Activated CD8-positive, alpha-beta memory T cell treated with anti-CD3 and anti-CD28 coated beads for 36 hours (primary cell): ENCODE results near the gene AGBL4. TPM values are rescaled to one million over a fixed set of nuclear protein-coding genes. Genes with fewer than 3 reads are reported as not detected.
"Not testable (repeated sequence)": the region's sequence is repeated elsewhere in the genome, so short reads cannot be mapped to it uniquely, and the experiment has no call there.

Experiments used
- CTCF ChIA-PET: fragments of 350-600 bp; sonication (Branson Sonifier 250); formaldehyde crosslinking; loops from one replicate; lab custom pipeline; 2021; ENCODE audit warnings: antibody characterized with exemption; lab: Charles Lee
- POLR2A ChIA-PET: fragments of 350-600 bp; sonication (Branson Sonifier 250); formaldehyde crosslinking; loops from one replicate; lab custom pipeline; 2021; ENCODE audit warnings: antibody characterized with exemption; lab: Charles Lee
- total RNA-seq, 2 experiments: library from RNA; stranded (reverse); gene quantifications; one replicate each; pipeline ENCODE4 v1.2.3, GENCODE V29; 2021

The AGBL4 gene
- total RNA-seq, result not detected

DNA sequence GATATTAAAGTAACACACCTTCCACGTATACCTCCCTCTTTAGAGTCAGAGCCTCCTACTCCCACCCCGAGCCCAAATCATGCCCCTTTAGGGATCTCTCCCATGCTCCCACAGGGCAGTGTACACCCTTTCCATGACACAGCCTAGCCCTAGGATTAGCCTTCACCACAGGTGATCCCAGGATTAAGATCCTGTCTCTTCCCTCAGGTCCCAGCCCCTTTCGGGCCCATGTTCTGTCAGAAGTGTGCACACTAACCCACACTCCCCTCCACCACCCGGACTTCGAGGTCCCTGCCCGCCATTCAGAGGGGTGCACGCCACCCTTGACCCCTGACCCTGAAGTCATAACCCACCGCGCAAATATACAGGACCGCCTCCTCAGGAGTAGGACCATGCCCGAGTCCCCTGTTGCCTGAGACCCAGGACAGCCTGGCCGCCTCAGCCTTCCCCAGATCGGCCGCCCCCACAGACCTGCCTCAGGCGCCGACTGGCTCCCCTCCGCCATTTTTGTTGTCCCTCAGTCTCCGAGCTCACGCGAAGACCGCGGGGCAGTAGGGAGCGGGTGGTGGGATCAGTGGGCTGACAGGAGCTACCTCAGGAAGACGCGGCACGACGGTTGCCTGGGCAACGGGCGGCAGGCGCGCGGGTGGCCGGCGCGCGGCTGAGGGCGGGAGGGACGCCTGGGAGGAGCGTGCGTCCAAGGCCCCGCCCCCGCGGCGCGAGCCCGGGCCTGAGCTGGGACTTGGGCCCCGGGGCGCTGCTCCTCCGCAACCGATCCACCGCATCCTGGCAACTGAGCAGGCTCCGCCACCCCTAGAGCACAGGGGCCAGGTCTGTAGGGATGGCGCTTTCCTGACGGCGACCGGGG, at the start of gene AGBL4:
Gene AGBL4, minus strand, starts transcription at position 663 of the 868 bp plus-strand sequence.
- POLR2A ChIA-PET, result no interaction called here
- CTCF ChIA-PET, result interaction anchor here (1.3 kb wide), 1 partner anchor 9 kb away, joined by 3 read pairs; no protein-coding TSS in a partner anchor

GRCh38 chr1:50066806-50067205, 43.1 kb upstream of the AGBL4 start:
- ChIA-PET POLR2A (no interaction called here), CTCF (no interaction called here)

DNA sequence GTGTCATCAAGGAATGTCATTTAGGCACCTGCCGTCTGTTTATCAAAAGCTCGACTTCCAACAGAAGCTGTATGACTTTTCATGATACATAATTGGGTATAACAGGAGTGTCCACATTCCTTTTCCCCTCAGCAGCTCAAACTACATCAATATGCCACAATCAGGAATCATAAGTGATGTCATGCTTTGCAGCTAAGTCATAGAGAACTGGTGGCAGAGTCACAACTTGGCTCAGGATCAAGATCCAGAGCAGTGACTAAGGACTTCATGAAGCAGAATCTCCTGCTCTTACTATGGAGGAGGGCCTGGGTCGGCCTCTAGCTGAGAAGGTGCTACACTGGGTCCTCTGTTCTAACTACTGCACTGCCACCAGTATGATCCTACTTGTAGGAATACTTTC, 36.5 kb upstream of the AGBL4 start:
- CTCF ChIA-PET, result no interaction called here

GRCh38 chr1:50048791-50049190, 25.0 kb upstream of the AGBL4 start:
- ChIA-PET CTCF (no interaction called here), POLR2A (no interaction called here)

More for the DNA sequence above, 36.5 kb upstream of the AGBL4 start:
- POLR2A ChIA-PET, result no interaction called here

- CTCF ChIA-PET, result no interaction called here
Measured at GRCh38 chr1:50047916-50048694, 24.4 kb upstream of the AGBL4 start.

GRCh38 chr1:50038237-50038809, 14.6 kb upstream of the AGBL4 start:
- POLR2A ChIA-PET, result no interaction called here

More at GRCh38 chr1:50047916-50048694, 24.4 kb upstream of the AGBL4 start:
- POLR2A ChIA-PET, result no interaction called here

DNA sequence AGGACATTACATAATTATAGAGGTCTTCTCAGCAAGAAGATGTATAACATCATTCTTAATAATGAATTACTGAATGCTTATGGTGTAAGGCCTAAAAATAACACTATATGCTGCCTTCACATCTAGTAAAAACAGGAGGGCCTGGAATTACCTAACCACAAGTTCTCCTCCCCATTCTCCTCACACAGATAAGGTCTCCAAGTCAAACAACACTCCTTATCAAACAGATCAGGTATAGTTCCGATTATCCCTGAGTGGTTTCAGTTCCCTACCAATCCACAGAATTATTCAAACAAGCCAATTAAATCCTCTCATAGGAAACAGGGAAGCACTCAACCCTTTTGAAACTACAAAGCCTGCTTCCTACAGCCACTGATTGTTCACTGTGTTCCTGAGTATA, 4.0 kb upstream of the AGBL4 start:
- ChIA-PET CTCF (no interaction called here), POLR2A (no interaction called here)

More at GRCh38 chr1:50038237-50038809, 14.6 kb upstream of the AGBL4 start:
- CTCF ChIA-PET, result no interaction called here

DNA sequence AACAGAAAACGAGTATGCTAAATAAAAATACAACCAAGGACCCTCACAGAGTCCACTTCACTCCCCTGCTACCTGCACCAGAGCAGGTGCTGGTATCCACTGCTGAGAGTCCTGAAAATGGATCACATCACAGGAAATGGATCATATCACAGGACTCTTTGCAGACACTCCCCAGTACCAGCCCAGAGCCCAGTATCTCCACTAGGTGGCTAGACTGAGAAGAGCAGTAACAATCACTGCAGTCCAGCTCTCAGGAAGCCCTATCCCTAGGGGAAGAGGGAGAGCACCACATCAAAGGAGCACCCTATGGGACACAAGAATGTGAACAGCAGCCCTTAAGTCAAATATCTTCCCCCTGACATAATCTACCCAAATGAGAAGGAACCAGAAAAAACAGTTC, 28.0 kb downstream of the AGBL4 start:
- POLR2A ChIA-PET, result no interaction called here

DNA sequence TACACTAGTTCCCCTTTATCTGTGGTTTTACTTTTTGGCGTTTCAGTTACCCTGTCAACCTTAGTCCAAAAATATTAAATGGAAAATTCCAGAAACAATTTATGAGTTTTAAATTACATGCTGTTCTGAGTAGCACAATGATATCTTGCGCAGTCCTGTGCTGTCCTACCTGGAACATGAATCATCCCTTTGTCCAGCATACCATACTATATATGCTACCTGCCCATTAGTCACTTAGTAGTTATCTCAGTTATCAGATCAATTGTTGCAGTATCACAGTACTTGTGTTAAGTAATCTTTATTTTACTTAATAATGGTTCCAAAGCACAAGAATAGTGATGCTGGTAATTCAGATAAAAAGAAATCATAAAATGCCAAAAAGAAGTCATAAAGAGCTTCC, 52.7 kb downstream of the AGBL4 start:
- POLR2A ChIA-PET, result no interaction called here
- CTCF ChIA-PET, result no interaction called here

More for the DNA sequence above, 28.0 kb downstream of the AGBL4 start:
- CTCF ChIA-PET, result no interaction called here

DNA sequence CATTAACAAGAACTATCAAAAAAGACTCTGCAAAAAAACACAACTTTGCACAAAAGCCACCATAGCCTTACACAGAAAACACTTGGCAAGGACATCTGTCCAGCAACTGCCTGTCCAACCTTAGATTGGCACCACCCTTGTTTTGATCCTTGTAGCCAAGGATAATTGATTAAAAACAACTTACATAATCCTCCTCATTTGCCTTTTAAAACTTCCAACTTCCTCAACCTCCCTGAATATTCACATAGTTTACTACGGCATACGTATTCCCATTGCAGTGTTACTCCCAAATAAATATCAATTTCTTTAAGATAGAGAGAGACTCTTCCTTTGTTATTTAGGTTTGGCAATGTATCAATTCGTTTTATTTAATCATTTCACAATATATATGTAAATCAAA, 72.4 kb downstream of the AGBL4 start:
- POLR2A ChIA-PET, result no interaction called here
- CTCF ChIA-PET, result no interaction called here

- POLR2A ChIA-PET, CTCF ChIA-PET: not testable (repeated sequence)
Measured at GRCh38 chr1:49915301-49915700, 108.5 kb downstream of the AGBL4 start.

GRCh38 chr1:49906365-49906764, 117.4 kb downstream of the AGBL4 start:
- CTCF ChIA-PET, result no interaction called here
- POLR2A ChIA-PET, result no interaction called here

- CTCF ChIA-PET, result no interaction called here
- POLR2A ChIA-PET, result no interaction called here
Measured at GRCh38 chr1:49864581-49864980, 159.2 kb downstream of the AGBL4 start.

DNA sequence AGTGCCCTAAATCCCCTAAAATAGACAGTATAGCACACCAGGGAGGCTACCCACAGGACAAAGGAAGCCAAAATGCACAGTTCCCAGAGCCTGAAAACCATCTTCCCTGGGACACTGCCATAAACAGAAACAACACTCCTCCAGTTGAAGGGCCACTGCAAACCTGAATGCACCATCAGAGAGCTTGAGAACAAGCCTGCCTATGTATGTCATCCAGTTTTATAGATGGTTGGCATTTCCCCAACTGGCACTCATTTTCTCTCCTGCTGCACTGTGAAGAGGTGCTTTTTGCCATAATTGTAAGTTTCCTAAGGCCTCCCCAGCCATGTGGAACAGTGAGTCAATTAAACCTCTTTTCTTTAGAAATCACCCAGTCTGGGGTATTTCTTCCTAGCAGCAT, 169.0 kb downstream of the AGBL4 start:
- POLR2A ChIA-PET, result no interaction called here
- CTCF ChIA-PET, result no interaction called here

GRCh38 chr1:49842596-49842995, 181.2 kb downstream of the AGBL4 start:
- CTCF ChIA-PET, result no interaction called here
- POLR2A ChIA-PET, result no interaction called here

DNA sequence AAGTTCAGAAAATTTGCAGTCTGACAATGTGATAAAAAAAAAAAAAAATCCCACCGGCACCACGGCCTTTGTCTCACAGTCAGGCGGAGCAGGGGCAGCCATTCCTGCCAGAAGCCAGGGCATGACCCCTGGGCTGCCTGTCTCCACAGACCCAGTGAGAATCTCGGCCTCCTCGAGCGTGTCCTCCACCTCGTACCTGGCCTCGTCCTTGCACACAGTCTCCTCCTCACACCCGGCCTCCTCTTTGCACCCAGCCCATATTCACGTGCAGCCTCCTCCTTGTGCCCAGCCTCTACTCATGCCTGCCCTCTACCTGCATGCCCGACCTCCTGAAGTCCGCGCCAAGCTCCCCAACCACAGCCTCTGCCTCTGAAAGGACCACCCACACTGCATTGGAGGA, 182.0 kb downstream of the AGBL4 start:
- CTCF ChIA-PET, result no interaction called here
- POLR2A ChIA-PET, result no interaction called here

DNA sequence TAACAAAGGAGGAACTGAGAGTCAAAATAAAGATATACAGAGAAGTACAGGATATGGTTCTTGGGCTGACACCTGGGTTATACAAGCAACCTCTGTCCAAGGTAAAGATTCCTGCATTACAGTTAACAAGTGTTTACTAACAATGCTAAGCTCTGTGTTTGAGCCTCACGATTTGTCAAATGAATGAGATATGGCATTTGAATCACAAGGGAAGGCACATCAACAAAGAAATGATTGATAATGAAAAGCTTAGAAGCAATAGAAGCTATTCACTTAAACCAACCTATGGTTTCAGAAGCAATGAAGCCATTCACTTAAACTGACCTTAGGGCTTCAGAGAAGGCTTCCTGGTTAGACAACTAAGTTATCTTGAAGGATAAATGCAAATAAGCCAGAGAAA, 199.5 kb downstream of the AGBL4 start:
- POLR2A ChIA-PET, result no interaction called here
- CTCF ChIA-PET, result no interaction called here

DNA sequence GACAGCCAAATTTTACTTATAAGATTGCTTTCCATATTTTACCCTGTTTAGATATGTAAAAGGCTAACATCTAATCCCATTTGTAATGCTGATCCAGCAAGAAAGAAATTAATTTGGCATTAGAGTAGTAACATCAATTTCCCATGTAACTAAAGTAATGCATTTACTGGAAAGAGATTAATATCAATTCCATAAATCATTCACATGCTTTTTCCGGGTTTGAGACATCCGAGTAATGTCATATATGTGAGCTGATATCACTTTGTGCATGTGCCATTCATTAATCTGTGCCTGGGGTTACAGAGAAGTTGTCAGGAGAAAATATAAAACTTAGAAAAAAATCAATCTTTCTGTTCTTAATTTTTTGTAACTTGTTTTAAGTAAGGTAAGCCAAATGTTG, 206.1 kb downstream of the AGBL4 start:
- CTCF ChIA-PET, result no interaction called here
- POLR2A ChIA-PET, result no interaction called here

DNA sequence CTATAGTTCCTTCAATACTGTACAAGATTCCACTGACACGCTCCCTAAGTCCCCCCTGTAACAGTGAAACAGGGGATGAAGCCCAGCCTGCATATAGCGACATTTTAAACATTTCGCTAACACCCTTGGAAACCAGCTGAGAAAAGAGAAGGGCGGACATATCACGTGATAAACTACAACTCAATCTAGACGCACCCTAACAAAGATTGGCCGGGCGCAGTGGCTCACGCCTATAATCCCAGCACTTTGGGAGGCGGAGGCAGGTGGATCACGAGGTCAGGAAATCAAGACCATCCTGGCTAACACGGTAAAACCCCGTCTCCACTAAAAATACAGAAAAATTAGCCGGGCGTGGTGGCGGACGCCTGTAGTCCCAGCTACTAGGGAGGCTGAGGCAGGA, 236.7 kb downstream of the AGBL4 start:
- CTCF ChIA-PET, result not testable (repeated sequence)

GRCh38 chr1:49765034-49765433, 258.7 kb downstream of the AGBL4 start:
- ChIA-PET CTCF (no interaction called here), POLR2A (no interaction called here)

More for the DNA sequence above, 236.7 kb downstream of the AGBL4 start:
- POLR2A ChIA-PET, result not testable (repeated sequence)
